GM21360 (cell line): ENCODE results near the gene TMC5.

Experiments
- ATAC-seq: cut with Tn5 transposase; IDR thresholded peaks from one replicate; pipeline ENCODE4 v1.9.1; 2021; ENCODE audit warnings: mild to moderate bottlenecking, moderate library complexity; ENCODE audit not compliant: unreplicated experiment

TMC5 gene

DNA sequence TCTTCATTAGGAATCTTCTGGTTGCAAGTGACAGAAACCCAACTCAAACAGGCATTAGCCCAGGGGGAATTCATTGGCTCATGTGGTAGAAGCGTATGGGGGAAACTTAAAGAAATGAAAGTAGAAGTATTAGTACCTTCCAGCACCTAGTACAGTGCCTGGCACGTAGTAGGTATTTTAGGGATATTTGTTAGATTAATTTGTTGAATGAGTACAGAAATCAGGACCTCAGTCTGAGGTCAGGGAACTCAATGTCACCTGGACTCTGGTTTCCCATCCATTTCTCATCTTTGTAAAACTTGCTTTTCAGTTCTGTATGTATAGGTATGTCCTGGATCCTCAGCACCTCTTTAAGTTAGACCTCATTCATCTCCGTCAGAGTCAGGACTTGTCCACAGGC is 32.5 kb downstream of the TMC5 start:
- no peak for ATAC-seq

DNA sequence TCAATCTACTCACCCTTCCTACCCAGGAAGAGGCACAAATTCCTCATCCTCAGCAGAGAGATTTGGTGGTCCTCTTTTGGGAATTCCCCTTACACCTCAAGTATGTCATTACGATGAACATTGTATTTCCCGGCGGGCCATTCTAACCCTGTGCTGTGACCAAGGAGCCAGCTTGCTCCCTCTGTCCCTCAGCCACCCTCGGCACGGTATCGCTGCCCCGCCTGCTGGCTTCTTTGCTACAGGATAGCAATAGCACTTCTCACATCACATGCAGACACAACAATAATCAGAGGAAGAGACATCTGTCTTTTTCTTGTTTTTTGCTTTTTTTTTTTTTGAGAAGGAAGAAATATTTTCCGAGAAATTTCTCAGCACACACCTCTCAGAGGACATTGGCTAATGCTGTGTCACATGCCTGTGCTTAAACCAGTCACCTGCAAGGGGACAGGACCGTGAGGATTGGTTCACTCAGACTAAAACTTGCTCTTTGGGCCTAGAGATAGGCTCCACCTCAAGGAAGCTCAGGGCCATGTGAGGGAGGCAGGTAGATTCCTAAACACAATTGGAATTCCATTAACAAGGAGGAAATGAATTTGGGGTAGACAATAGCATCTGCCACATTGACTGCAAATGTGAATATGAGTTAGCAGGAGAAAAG is 41.2 kb downstream of the TMC5 start:
- ATAC-seq, result no peak

DNA sequence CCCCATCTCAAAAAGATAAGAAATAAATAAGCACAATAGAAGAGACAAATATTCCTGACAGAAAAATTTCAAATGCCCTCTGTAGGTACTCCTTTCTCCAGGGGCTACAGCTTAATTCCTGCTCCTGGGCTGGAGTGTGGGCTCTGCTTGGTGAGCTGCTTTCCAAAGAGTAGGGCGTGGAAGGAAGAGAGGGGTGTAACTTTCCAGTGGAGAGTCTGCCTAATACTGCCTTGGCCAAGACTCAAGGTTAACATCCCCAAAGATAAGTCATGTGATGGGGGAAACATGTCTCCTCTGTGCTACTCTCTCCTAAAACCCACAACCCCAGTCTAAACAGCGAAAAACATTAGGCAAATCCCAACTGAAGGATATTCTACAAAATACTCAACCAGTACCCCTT is 42.7 kb downstream of the TMC5 start:
- no peak for ATAC-seq

DNA sequence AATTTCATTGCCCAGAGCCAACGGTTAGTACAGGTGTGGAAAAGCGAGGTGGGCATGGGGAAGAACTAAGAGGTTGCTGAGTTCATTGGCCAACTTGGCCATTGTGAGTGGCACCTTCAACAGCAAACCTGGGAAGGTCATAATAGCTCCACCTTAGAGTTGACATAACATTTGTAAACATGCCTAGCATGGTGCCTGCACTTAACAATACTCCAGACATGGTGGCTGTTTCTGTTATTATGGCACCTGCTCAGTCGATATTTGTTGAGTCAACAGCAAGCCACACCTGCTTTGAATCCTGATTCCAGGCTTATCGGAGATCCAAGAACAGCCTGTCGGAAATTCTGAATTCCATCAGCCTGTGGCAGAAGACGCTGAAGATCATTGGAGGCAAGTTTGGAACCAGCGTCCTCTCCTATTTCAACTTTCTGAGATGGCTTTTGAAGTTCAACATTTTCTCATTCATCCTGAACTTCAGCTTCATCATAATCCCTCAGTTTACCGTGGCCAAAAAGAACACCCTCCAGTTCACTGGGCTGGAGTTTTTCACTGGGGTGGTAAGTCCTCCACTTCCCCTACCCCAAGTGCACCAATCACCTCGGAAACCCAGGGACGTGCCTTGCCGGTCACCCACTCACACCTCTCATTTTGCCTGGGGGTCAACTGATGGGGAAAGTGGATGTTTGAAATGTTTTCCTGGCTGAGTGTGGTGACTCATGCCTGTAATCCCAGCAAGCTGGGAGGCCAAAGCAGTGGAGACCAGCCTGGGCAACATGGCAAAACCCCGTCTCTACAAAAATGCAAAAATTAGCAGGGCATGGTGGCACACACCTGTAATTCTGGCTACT is 46.0 kb downstream of the TMC5 start:
- no peak for ATAC-seq

DNA sequence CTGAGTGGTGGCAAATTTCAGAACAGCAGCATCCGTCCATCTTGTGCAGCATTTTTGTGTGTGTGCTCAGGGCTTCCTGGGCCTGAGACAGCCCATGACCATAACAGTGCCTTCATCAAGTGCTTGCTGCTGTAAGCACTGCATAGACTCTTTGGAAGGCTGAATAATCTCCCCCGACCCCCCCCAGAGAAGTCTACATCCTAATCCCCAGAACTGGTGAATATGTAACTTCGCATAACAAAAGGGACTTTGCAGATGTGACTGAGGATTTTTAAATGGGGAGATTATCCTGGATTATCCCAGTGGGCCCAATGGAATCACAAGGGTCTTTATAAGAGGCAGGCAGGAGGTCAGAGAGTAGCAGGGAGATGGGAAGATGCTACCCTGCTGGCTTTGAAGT is 50.6 kb downstream of the TMC5 start:
- no peak for ATAC-seq

DNA sequence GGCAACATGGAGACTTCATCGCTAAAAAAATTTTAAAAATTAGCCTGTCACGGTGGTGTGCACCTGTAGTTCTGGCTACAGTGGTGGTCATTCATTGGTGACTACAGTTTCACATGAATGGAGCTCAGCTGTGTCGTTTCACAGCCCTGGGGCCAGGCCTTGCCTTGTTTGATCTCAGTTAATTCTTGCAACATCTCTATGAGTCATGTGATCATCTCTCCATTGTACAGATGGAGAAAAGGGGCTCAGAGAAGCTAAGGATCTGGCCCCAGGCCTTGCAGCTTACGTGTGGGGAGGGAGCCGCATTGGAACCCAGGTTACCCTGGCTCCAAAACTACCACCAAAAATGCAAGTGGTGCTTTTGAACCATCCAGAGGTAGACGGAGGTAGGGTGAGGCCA is 54.8 kb downstream of the TMC5 start:
- ATAC-seq, result no peak

DNA sequence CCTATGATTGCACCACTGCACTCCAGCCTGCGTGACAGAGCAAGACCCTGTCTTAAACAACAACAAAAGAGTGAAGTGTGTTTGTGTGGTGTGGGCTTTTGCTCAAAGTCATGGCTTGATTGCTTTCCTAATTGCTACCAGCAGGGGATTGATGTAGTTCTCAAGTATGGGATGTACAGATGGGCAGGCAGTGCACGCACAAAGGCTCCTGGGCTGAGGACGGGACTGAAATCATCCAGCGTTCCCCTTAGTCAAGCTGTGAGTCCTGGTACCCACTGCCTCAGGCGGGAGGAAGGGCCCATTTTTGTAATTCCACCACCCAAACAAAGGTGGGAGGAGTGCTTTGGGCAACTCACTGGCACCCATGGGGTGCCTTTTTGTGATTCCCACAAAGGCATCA is 56.9 kb downstream of the TMC5 start:
- ATAC-seq, result no peak

DNA sequence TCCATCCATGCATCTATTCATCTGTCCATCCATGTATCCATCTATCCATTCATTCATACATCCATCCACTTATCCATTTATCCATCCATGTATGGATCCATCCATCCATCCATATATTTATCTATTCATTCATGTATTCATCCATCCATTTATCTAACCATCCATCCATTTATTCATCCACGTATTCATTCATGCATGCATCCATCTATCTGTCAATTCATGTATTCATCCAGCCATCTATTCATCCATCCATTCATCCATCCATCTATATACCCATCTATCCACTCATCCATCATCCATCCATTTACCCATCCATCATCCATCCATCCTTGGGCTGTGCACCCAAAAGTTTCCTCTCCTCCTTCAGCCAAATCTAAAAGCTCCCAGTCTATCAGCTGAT is 60.8 kb downstream of the TMC5 start:
- no peak for ATAC-seq

DNA sequence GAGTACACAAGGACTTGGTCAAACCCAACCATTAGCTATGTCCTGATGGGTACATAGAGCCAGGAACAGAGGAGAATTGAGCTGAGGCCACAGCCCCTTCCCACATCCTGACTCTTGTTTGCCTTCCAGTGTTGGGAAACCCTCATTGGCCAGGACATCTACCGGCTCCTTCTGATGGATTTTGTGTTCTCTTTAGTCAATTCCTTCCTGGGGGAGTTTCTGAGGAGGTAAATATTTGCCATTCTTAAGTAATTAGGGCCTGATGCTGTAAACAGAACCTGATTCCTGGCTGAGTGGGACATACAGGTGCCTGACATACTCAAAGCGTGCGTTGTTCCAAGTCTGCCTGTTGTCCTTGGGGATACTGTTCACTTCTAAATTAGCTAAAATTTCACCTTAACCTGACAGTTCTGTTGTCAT is 61.6 kb downstream of the TMC5 start:
- no peak for ATAC-seq

DNA sequence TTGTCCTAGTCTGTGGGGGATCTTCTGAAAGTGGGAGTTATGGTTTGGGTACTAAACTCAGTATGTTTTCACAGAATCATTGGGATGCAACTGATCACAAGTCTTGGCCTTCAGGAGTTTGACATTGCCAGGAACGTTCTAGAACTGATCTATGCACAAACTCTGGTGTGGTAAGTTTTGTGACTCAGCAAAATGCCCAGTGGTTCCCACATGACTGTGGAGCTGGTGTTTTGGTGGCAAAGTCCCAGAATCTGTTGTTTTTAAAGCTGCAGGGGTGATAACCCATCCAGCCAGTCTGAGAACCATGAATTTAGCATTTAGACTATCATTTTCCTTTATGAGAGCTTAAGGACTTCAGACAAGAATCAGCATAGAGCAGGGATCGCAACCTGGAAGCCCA is 63.6 kb downstream of the TMC5 start:
- no peak for ATAC-seq

DNA sequence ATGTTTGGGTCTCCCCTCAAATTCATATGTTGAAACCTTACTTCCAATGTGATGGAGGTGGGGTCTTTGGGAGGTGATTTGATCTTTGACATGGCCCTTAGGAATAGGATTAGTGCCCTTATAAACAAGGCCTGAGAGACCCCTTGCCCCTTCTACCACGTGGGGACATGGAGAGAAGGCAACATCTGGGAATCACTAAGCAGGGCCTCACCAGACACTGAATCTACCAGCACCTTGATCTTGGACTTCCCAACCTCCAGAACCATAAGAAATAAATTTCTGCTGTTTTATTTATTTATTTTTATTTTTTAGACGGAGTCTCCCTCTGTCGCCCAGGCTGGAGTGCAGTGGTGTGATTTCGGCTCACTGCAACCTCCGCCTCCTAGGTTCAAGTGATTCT is 64.1 kb downstream of the TMC5 start:
- no peak for ATAC-seq

DNA sequence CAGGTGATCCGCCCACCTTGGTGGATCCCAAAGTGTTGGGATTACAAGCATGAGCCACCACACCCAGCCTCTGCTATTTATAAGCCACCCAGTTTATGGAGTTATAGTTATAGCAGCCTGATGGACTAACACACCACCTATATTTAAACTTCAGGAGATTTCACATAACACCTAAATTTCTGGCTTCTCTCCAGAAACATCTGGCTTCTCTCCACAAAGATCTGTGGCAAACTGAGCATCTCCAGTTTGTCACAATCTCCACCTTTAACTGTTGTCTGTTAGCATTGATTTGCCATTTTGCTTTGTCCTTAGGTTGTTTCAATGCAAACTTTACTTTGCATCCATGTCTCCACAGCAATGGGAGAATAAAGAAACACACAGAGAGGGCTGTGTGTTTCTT is 64.6 kb downstream of the TMC5 start:
- no peak for ATAC-seq

DNA sequence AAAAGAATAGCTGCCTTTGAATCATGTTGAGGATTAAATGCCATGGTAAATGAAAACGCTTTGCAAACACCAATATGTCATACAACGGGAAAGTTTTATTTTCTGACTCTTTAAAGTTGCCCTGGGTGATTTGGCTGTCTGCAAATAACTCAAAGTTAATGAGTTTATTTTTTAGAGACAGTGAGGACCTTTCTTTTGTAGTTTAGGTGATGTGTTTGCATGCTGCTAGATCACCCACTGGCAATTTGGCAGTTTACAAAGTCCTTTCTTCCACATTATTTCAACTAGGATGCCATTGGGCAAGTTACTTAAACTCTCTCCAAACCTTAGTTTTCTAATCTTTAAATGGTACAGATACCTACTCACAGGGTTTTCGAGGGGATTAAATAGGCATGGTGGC is 66.4 kb downstream of the TMC5 start:
- no peak for ATAC-seq

DNA sequence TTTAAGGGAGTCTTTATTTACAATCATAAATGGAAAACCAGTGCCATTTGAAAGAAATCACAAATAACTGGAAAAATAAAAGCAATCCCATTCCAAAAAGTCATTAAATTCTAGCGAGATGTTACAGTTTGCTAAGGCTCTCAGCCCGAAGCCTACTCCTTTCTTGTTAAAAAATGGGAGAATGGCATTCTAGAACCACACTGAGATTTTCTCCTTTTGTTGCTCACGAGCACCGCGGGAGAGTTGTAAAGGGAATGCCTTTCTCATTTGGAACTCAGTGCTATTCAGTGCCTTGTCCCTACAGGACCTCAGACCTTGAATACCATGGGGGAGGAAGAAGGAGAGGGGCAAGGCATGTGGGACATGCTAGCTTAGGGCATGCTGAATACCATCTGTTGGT is 67.9 kb downstream of the TMC5 start:
- no peak for ATAC-seq

DNA sequence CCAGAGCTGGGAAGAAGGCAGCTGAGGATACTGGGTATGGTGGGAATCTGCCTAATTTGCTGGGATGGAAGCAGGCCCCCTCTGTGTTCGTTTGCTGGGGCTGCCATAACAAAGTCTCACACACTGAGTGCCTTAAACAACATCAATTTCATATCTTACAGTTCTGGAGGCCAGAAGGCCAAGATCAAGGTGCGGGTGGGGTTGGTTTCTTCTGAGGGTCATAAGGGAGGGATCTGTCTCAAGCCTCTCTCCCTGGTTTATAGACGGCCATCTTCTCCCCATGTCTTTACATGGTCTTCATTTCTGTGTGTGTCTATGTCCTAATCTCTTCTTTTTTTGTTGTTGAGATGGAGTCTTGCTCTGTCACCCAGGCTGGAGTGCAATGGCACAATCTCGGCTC is 68.4 kb downstream of the TMC5 start:
- no peak for ATAC-seq

DNA sequence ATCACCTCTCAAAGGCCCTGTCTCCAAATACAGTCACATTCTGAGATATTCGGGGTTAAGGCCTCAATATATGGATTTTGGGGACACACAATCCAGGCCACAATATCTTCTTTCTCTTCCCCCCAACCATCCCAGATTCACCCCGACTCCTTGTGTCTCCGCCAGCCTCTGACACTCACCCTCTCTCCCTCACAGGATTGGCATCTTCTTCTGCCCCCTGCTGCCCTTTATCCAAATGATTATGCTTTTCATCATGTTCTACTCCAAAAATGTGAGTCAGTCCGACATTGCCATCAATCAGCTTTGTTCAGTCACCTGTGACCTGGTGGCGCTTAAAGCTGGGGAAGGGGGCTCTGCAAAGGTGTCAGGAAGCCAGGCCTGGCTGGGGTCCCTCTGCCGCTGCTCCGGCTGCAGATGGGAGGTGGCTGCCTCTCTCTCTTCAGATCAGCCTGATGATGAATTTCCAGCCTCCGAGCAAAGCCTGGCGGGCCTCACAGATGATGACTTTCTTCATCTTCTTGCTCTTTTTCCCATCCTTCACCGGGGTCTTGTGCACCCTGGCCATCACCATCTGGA is 69.2 kb downstream of the TMC5 start:
- ATAC-seq, result no peak

DNA sequence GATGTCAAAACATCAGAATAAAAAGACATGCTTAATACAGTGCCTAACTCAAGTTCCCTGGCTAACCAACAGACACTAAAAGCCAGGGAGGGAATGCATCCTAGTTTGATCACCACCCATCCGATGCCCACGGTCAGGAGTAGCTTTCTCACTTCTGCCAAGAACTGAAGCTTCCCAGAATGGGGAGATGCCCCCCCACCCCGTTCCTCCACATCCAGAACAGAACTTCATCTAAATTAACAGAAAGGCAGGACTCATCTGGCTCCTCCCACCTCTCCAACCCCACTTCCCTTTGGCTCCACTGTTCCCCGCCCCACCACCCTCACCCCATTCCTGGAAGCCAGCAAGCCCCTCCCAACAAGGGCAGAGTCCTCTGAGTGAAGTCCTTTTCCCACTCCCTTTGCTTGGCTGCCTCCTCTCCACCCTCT is 70.5 kb downstream of the TMC5 start:
- no peak for ATAC-seq

DNA sequence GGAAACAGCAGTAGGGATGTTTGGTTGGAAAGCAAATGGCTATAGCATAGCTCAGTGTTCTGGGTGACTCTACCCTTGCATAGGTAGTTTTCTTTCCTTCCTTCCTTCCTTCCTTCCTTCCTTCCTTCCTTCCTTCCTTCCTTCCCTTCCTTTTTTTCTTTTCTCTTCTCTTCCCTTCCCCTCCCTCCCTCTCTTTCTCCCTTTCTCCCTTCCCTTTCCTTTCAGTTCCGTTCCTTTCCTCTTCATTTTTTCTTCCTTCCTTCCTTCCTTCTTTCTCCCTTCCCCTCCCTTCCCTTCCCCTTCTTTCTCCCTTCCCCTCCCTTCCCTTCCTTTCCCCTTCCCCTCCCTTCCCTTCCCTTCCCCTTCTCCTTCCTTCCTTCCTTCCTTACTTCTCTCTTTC is 72.9 kb downstream of the TMC5 start:
- no peak for ATAC-seq

DNA sequence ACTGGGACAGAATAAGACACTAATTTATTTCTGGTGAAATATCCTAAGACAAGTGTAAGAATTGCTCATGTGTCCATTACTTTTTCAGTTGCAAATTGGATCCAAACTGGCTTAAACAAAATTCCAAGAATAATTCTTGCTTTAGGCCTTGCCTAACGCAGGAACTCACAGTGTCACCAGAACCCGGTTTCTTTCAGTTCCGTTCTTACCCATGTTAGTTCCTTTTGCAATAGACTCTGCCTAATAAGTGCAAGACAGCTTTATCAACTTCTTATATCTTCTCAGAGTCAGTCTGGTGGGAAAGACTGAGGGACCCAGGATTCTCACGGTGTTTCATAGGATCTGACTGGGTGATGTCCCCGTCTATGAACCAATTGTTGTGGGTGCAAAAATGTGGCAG is 79.5 kb downstream of the TMC5 start:
- ATAC-seq, result no peak

DNA sequence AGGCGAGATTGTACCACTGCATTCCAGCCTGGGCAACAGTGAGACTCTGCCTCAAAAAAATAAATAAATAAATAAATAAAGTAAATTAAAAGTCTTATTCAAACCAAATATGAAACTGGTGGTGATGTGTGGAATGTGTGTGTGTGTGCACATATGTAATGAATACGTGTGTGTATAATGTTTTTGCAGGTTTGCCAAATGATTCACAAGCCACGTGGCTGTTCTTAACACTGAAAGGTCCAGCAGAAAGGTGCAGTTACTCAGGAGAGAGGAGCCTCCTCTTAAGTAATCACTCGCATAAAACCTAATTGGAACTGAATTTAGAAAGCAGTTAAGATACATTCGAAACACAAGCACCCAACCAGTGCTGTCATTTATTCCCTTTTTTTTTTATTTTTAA is 81.3 kb downstream of the TMC5 start:
- no peak for ATAC-seq

DNA sequence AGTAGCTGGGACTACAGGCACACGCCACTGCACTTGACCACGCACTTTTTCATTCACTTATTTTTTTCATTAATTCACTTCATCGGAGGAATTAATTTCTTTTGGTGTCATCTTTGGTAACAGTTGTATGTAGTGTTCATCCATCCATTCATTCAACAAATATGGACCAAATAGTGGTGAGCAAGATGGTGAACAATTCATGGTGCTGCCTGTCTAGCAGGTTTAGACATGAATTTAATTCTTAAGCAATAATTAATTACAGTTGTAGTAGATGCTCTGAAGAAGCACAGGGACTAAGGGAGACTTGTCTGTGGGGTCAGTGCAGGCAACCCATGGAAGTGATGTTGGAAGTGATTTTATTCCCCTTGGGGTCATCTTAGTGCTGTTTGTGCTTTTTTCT is 81.8 kb downstream of the TMC5 start:
- ATAC-seq, result no peak

DNA sequence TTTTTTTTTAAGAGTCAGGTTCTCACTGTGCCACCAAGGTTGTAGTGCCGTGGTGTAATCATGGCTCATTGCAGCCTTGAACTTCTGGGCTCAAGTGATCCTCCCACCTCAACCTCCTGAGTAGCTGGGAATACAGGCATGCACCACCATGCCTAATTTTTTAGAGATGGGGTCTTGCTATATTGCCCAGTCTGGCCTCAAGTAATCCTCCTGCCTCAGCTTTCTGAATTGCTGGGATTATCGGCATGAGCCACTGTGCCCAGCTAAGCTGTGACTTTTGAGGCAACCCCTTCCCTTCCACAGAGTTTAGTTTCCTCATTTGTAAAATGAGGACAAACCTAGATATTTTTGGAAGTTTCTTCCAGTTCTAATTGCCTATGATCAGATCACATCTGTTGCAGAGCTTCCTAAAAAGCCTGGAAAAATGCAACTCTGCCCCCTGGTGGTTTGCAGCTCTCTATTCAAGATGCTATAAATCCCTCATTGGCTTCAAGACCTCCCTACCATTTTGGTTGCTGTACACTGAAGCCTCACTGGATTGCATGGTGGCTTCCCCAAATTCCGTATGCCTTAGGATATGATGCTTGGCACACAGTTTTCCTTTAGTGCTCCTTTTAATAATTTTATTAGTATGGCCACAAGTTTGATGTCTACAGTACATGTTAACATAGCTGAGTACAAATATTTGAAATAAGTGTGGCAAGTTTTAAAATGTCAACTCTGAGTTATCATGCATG is 84.9 kb downstream of the TMC5 start:
- ATAC-seq, result no peak
